Activated CD4-positive, alpha-beta T cell treated with anti-CD3 and anti-CD28 coated beads, Interleukin-2, amount 10 ng/mL, durations not matched to agents 7 days and 5 days (primary cell): Measurements from ENCODE around the gene C16orf96. TPM values are rescaled to one million over a fixed set of nuclear protein-coding genes. Genes with fewer than 3 reads are reported as not detected.

Experiments
- CTCF ChIA-PET: fragments of 350-600 bp; sonication (Branson Sonifier 250); formaldehyde crosslinking; loops from one replicate; lab custom pipeline; 2021; ENCODE audit warnings: antibody characterized with exemption; lab: Charles Lee
- POLR2A ChIA-PET: fragments of 350-600 bp; sonication (Branson Sonifier 250); formaldehyde crosslinking; loops from one replicate; lab custom pipeline; 2021; ENCODE audit warnings: antibody characterized with exemption; lab: Charles Lee
- DNase-seq: peaks from one replicate; pipeline ENCODE4 v3.0.0-alpha.2; 2020
- H3K27ac Mint-ChIP-seq: one replicate; pipeline ENCODE4 v1.8.0; 2021; ENCODE audit warnings: mild to moderate bottlenecking, moderate library complexity, mixed read lengths
- H3K27me3 Mint-ChIP-seq: one replicate; pipeline ENCODE4 v1.8.0; 2021; ENCODE audit warnings: mixed read lengths
- H3K36me3 Mint-ChIP-seq: one replicate; pipeline ENCODE4 v1.8.0; 2021; ENCODE audit warnings: low read depth, mixed read lengths
- H3K4me1 Mint-ChIP-seq: one replicate; pipeline ENCODE4 v1.8.0; 2021; ENCODE audit warnings: mixed read lengths
- H3K4me3 Mint-ChIP-seq: one replicate; pipeline ENCODE4 v1.8.0; 2021; ENCODE audit warnings: mild to moderate bottlenecking, moderate library complexity, mixed read lengths
- H3K9me3 Mint-ChIP-seq: one replicate; pipeline ENCODE4 v1.8.0; 2021; ENCODE audit warnings: mixed read lengths
- total RNA-seq, 2 experiments: library from RNA; stranded (reverse); gene quantifications; one replicate each; pipeline ENCODE4 v1.2.3, GENCODE V29; 2021

C16orf96 gene
- total RNA-seq, 2 experiments from 2014 or later: 0.21 to 0.22 TPM

DNA sequence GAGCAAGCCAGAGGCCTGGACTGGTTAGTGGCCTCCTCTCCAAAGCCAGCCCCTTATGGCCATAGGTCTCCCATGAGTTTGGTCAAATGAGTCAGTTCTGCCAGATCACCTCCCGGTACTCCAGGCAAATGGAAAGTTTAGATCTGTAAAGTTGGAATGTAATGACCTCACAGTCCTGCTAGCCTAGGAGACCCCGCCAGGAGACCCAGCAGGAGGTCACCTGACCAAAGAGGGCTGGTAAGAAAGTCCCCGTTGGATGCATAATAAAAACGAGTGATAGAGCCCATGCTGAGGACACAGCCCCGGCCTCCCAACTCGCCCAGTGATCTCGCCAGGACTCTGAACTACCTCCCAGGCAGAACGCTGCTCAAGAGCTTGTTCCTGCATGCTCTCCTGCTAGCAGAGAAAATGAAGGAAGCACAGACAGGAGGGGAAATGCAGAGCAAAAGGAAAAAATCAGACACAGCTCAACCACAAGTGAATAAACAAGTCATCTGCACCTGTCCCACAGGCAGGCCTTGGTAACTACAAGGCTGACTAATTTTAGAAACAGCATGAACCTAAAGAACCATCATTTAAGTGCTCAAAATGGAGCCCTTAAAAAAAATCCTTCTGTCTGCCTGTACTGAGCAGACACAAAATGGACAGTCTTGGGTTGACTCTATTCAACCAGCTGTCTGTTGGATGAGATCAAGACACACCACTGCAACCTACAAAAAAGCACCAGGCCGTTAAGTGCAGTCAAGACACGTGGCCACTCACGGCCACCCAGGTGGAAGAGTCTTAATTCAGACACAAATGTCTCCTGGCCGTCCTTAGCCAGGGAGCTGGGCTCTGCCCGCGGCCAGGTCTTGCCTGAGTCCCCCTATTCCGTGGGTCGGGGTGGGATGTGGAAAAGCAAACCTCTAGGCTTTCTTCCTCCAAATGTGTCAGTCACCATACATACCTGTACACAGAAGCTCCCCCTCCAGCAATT is 26.8 kb upstream of the C16orf96 start:
- DNase-seq: peak; percentile 48
- peaks cover 66% of the 10 kb centered on the region for H3K4me1 Mint-ChIP-seq
- ChIA-PET POLR2A (interaction anchor here (1.0 kb wide), 1 partner anchor 10 kb away, joined by 4 read pairs; the partner anchor contains the start of gene CDIP1), CTCF (interaction anchor here (0.6 to 1.4 kb wide), 7 partner anchors 8 to 489 kb away, joined by 3 to 5 read pairs (median 4); no protein-coding TSS in a partner anchor)
- peaks cover 37% of the 10 kb centered on the region for H3K36me3 Mint-ChIP-seq
- H3K27me3 Mint-ChIP-seq: no peaks in the 10 kb centered on the region
- peaks cover 2% of the 10 kb centered on the region for H3K9me3 Mint-ChIP-seq
- H3K4me3 Mint-ChIP-seq: no peak overlapping the region
- H3K27ac Mint-ChIP-seq: peak overlapping the region; percentile 88

DNA sequence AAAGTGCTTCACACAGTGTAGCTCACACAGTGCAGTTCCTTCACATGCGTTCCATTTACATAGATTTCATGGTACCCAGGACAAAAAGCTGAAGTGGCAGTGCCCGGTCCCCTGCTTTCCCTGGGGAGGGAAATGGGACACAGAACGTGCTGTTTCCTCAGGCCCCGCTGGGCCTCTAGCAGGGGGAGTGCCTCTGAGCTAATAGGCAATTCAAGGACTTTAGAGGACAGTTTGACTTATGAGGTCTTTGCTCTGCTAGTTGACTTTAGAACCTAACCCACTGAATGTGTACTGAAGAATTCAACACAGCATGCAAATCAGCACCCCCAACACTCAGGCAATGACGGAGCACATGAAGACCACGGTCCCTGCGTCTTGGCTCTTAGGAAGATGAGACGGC is 24.3 kb upstream of the C16orf96 start:
- H3K4me1 Mint-ChIP-seq: peaks cover 79% of the 10 kb centered on the region
- DNase-seq: no peak
- H3K36me3 Mint-ChIP-seq: peaks cover 35% of the 10 kb centered on the region
- peaks cover 2% of the 10 kb centered on the region for H3K9me3 Mint-ChIP-seq
- CTCF ChIA-PET: interaction anchor here (1.5 to 1.9 kb wide), 2 partner anchors 15 to 20 kb away, joined by 3 to 5 read pairs; no protein-coding TSS in a partner anchor
- no peak overlapping the region for H3K27ac Mint-ChIP-seq
- H3K27me3 Mint-ChIP-seq: no peaks in the 10 kb centered on the region
- POLR2A ChIA-PET: no interaction called here
- no peak overlapping the region for H3K4me3 Mint-ChIP-seq

DNA sequence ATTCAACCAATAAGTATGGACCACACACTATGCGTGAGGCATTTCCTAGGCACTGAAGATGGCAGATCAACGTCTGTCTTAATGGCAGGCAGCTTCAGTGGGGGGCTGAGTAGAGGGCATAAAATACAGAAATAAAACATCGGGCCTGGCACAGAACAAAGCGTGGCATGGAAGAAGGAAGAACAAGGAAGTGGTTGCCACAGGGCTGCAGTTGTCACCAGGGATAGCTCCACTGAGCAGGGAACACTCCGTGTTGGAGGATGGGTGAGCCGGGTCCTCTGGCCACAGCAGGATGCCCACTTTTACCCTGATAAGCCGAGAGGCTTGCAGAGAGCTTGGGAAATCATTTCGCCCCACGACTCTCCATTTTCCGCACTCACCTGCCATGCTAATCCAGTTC is 23.9 kb upstream of the C16orf96 start:
- DNase-seq: no peak
- H3K4me1 Mint-ChIP-seq: peaks cover 79% of the 10 kb centered on the region
- peaks cover 2% of the 10 kb centered on the region for H3K9me3 Mint-ChIP-seq
- H3K4me3 Mint-ChIP-seq: no peak overlapping the region
- H3K27me3 Mint-ChIP-seq: no peaks in the 10 kb centered on the region
- peak overlapping the region; percentile 10 for H3K27ac Mint-ChIP-seq
- ChIA-PET POLR2A (no interaction called here), CTCF (interaction anchor here (1.2 to 1.9 kb wide), 3 partner anchors 14 to 20 kb away, joined by 3 to 5 read pairs (median 3); no protein-coding TSS in a partner anchor)
- peaks cover 38% of the 10 kb centered on the region for H3K36me3 Mint-ChIP-seq

DNA sequence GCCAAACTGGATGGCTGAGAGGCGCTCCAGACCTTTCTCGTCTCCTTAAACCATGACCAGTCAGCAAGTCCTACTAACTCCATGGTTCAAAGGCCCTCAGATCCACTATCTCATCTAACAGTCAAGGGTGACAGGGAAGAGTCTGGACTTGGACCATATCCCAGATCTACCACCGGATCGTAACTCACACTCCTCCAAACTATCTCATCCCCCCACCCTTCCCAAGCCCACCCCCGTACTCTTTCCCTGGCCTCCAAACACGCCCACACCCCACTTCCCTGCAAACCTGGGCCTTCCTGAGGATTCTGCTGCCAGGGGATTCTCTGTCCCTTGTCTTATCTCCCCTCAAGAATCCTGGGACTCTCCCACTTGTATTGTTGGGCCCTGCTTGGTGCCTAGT is 22.6 kb upstream of the C16orf96 start:
- Mint-ChIP-seq H3K27ac (peak overlapping the region; percentile 66), H3K4me3 (no peak overlapping the region), H3K4me1 (peaks cover 76% of the 10 kb centered on the region), H3K36me3 (peaks cover 33% of the 10 kb centered on the region), H3K9me3 (no peaks in the 10 kb centered on the region), H3K27me3 (no peaks in the 10 kb centered on the region)
- POLR2A ChIA-PET: no interaction called here
- no peak for DNase-seq
- CTCF ChIA-PET: interaction anchor here (1.2 kb wide), 1 partner anchor 15 kb away, joined by 3 read pairs; no protein-coding TSS in a partner anchor

DNA sequence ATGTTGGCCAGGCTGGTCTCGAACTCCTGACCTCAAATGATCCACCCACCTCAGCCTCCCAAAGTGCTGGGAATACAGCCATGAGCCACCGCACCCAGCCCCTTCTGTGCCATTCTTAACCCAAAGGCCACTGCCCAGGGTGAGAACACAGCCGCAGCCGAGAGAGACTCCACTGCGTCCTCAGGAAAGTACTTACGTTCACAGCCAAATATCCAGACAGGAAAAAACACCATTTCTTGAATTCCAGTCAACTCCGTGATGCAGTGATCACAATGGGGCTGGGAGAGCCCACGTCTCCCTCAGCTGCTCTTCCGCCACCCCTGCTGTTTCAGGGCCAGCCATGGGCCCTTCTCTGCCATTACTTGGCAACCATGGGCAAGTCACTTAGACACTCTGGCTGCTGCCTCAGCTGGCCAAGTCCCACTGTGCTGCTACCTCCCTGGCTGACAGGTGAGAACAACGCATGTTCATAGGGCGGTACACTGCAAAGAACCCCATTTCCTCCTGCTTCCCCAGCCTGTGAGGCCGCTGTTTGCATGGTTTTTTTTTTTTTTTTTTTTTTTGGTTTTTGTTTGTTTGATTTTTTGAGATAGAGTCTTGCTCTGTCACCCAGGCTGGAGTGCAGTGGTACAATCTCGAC is 21.9 kb upstream of the C16orf96 start:
- no peak overlapping the region for H3K4me3 Mint-ChIP-seq
- H3K9me3 Mint-ChIP-seq: peaks cover 5% of the 10 kb centered on the region
- H3K27me3 Mint-ChIP-seq: no peaks in the 10 kb centered on the region
- DNase-seq: peak; percentile 63
- peaks cover 75% of the 10 kb centered on the region for H3K4me1 Mint-ChIP-seq
- H3K36me3 Mint-ChIP-seq: peaks cover 37% of the 10 kb centered on the region
- H3K27ac Mint-ChIP-seq: peak overlapping the region; percentile 86
- CTCF ChIA-PET: no interaction called here
- POLR2A ChIA-PET: no interaction called here

DNA sequence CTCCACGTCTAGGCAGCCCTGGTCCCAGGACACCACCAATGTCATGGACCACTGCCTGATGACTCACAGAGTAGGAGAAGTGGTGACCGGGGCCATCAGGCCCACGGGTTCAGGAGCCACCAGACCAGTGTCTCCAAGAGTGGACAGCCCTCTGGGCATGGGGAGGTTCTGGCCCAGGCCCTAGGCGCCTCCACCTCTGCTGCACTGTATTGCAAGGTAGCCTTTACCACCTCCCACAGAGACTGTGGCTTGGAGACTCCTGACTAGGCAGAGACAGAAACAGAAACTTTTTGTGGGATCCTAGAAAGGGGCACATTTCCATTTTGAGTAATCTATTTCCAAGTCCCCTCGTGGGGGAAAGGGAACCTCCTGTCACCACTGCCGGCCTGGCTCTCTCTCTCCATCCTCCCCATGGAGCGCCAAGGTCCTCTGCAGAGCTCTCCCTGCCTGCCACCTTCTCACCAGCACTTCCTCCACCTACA is 20.5 kb upstream of the C16orf96 start:
- DNase-seq: peak; percentile 20
- peaks cover 11% of the 10 kb centered on the region for H3K9me3 Mint-ChIP-seq

DNA sequence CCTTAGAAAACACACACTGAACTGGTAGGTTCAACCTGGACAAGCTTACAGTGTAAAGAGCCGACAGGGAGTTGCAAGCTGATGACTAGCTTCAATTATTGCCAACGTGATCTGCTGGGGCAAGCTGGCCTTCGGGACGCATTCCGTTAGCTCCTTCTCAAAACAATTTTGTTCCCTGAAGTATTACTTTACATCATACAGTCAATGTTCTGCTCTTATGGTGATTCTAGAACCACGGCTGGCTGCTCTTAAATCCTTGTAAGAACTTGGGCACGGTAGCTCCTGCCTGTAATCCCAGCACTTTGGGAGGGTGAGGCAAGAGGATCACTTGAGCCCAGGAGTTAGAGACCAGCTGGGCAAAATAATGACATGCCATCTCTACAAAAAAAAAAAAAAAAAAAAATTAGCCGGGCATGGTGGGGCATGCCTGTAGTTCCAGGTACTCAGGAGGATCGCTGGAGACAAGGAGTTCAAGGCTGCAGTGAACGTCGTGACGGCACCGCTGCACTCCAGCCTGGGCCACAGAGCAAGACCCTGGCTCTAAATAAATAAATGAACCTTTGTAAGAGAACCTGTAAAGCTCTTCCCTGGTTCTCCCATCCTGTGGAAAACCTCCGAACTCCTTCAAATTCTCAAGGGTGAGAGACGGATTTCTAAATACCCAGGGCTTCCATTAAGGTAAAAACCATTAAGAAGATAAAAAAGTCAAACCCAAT is 19.6 kb upstream of the C16orf96 start:
- H3K27ac Mint-ChIP-seq: peak overlapping the region; percentile 72
- DNase-seq: no peak
- CTCF ChIA-PET: interaction anchor here (0.7 to 1.7 kb wide), 9 partner anchors 8 to 49 kb away, joined by 3 to 10 read pairs (median 5); no protein-coding TSS in a partner anchor
- H3K9me3 Mint-ChIP-seq: peaks cover 11% of the 10 kb centered on the region
- H3K4me1 Mint-ChIP-seq: peaks cover 61% of the 10 kb centered on the region
- POLR2A ChIA-PET: interaction anchor here (0.6 kb wide), 1 partner anchor 47 kb away, joined by 3 read pairs; no protein-coding TSS in a partner anchor
- H3K36me3 Mint-ChIP-seq: peaks cover 45% of the 10 kb centered on the region
- peaks cover 1% of the 10 kb centered on the region for H3K27me3 Mint-ChIP-seq
- H3K4me3 Mint-ChIP-seq: peak overlapping the region; percentile 77

More for the DNA sequence above, 20.5 kb upstream of the C16orf96 start:
- peaks cover 46% of the 10 kb centered on the region for H3K36me3 Mint-ChIP-seq
- peak overlapping the region; percentile 10 for H3K4me3 Mint-ChIP-seq
- ChIA-PET POLR2A (interaction anchor here (0.6 kb wide), 1 partner anchor 46 kb away, joined by 3 read pairs; no protein-coding TSS in a partner anchor), CTCF (interaction anchor here (1.0 to 1.7 kb wide), 7 partner anchors 8 to 48 kb away, joined by 3 to 10 read pairs (median 5); no protein-coding TSS in a partner anchor)
- H3K4me1 Mint-ChIP-seq: peaks cover 63% of the 10 kb centered on the region
- no peaks in the 10 kb centered on the region for H3K27me3 Mint-ChIP-seq
- H3K27ac Mint-ChIP-seq: peak overlapping the region; percentile 86

DNA sequence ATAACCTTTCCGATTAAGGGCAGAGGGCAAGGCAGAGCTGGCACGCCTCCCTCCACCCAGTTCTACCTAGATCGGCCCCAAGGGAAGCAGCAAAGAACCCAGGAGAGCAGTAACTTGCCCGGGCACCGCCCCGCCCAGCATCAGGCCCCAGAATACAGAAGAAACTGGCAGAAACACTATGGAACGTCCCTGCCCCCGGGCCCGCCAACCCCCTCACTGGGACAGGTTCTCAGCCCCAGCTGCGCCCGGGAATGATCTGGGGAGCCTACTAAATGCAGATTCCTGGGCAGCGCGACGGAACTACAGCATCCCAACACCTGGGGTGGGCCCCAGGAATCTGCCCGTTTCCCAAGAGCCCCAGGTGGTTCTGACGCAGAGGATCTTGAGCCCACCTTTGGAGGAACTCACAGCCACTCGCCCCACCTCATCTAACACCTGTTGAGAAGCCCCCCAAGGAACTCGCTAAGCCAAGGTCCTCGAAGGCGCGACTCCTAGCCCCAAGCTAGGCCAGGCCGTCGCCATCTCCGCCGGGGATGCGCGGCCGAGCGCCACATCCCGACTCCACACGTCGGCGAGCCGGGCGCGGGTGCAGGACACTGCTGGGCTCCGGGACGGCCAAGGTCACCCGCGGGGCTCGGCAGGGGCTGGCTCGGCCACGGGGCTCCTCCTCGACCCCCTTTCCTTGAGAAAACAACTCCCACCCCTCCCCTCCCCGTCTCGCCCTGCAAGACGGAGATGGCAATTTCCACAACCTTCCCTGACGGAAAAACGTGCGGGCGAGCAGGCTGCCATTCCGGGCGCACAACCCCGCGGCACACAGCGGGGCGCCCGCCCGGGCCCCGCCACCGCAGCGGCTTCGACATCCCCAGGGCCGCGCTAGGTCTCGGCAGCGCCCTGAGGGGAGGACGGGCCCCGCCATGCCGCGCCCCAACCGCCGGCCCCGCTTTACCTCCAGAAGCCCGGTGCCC is 18.5 kb upstream of the C16orf96 start:
- H3K4me1 Mint-ChIP-seq: peaks cover 55% of the 10 kb centered on the region
- peaks cover 1% of the 10 kb centered on the region for H3K27me3 Mint-ChIP-seq
- ChIA-PET POLR2A (no interaction called here), CTCF (interaction anchor here (1.3 to 3.1 kb wide), 3 partner anchors 10 to 59 kb away, joined by 3 to 14 read pairs (median 4); no protein-coding TSS in a partner anchor)
- DNase-seq: no peak
- H3K27ac Mint-ChIP-seq: peak overlapping the region; percentile 72
- peaks cover 11% of the 10 kb centered on the region for H3K9me3 Mint-ChIP-seq
- peak overlapping the region; percentile 77 for H3K4me3 Mint-ChIP-seq
- H3K36me3 Mint-ChIP-seq: peaks cover 37% of the 10 kb centered on the region

DNA sequence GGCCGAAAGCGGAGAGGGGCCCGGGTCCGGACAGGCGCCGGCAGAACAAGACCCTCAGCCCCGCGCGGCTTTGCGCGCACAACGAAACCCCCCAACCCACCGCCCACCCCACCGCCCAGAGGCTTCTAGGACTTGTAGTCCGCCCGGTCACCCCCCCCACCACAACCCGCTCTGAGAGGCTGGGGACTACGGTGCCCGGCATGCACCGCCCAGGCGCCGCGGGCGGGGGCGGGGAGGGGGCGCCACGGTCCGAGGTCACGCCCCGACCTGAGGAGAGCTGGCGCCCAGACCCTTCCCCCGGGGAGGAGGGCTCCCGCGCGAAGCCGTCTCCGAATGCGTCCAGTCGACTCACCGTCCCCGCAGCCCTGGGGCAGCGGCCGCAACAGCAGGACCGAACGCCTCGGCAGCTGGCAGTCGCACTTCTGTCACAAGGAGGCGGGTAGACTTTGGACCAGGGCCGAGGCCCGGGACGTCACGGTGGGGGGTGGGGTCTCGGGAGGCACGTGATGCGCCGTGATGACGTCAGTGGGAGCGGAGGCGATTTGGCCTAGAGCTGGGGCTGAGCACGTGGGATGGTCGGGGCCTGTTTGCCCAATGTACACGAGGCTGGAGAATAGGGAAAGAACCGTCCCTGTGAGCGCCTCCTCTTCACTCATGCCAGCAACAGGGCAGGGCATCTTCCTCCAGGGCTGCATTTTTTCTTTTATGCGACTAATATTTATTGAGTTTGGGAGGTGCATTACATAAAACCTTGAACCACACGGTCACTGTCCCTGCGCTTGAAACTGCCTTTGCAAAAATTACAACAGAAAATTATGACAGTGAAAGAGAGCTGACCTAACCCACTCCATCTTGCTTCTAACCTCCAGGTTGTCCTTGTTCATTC is 17.5 kb upstream of the C16orf96 start, which contains the start of gene CDIP1:
Gene CDIP1, minus strand, starts transcription at position 424 of the 886 bp plus-strand sequence. CDS start 24,643 bp downstream, outside the sequence.
- Mint-ChIP-seq H3K9me3 (peaks cover 11% of the 10 kb centered on the region), H3K4me3 (peak within 1 kb of the TSS; percentile 77), H3K4me1 (peaks cover 47% of the 10 kb centered on the region), H3K27ac (peak within 1 kb of the TSS; percentile 90), H3K27me3 (peaks cover 1% of the 10 kb centered on the region), H3K36me3 (peaks cover 27% of the 10 kb centered on the region)
- POLR2A ChIA-PET: interaction anchor here (0.6 to 1.2 kb wide), 3 partner anchors 9 to 38 kb away, joined by 3 to 4 read pairs (median 3); no protein-coding TSS in a partner anchor
- CTCF ChIA-PET: interaction anchor here (0.5 to 3.1 kb wide), 4 partner anchors 10 to 264 kb away, joined by 3 to 14 read pairs (median 5); no protein-coding TSS in a partner anchor
- DNase-seq: peak; percentile 94

DNA sequence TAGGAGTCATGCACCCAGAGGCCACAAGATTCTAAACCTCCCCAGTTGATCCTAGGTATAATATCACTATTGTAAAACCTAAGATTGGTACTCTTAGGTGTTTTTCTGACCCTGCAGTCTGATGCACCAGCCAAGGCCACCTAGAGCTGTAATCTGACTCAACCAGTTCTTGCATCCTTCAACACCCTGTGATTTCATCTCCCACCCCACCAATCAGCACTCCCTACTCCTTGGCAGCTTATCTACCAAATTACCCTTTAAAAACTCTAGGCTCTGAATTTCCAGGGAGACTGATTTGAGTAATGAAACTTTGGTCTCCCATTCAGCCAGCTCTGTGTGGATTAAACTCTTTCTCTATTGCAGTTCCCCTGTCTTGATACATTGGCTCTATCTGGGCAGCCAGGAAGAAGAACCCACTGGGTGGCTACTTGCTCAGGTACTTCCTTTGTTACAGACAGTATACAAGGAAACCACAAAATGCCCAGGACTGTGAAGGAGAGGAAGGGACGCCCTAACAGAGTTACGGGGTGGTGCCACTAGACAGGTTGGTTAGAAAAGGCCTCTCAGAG is 16.3 kb upstream of the C16orf96 start:
- Mint-ChIP-seq H3K27ac (peak overlapping the region; percentile 68), H3K9me3 (peaks cover 11% of the 10 kb centered on the region), H3K27me3 (peaks cover 1% of the 10 kb centered on the region), H3K36me3 (peaks cover 24% of the 10 kb centered on the region), H3K4me1 (peaks cover 36% of the 10 kb centered on the region), H3K4me3 (no peak overlapping the region)
- no peak for DNase-seq
- POLR2A ChIA-PET: interaction anchor here (1.2 kb wide), 1 partner anchor 10 kb away, joined by 4 read pairs; no protein-coding TSS in a partner anchor
- CTCF ChIA-PET: interaction anchor here (0.7 to 3.1 kb wide), 2 partner anchors 9 to 148 kb away, joined by 5 to 14 read pairs; no protein-coding TSS in a partner anchor
